DND-41 (cell line): ENCODE data around the gene DDX25.

Experiments
- CTCF ChIP-seq: IDR thresholded peaks from 2 replicates; pipeline ENCODE4 v1.5.1; 2012; ENCODE audit warnings: borderline replicate concordance, low read length, moderate library complexity, mild to moderate bottlenecking; ENCODE audit not compliant: poor library complexity, severe bottlenecking; ENCODE audit errors: extremely low read depth
- EZH2 ChIP-seq: IDR thresholded peaks from 3 replicates; pipeline ENCODE4 v1.6.1; 2012; ENCODE audit warnings: borderline replicate concordance, low read depth, mild to moderate bottlenecking, moderate library complexity, low read length, inconsistent platforms; ENCODE audit not compliant: severe bottlenecking

- TF ChIP-seq EZH2 (no peak), CTCF (no peak)
These were observed 32.2 kb upstream of the DDX25 start for GRCh38 chr11:125872138-125872491.
